Adrenal gland (tissue), 12 donors: ENCODE data around the gene ITCH. TPM values are rescaled to one million over a fixed set of nuclear protein-coding genes. Genes with fewer than 3 reads are reported as not detected.
"Not testable (repeated sequence)": the region's sequence is repeated elsewhere in the genome, so short reads cannot be mapped to it uniquely, and the experiment has no call there.

Source experiments
- DNase-seq, 7 donors: peaks; one replicate each; pipeline ENCODE4 v3.0.0-alpha.2; 2019 to 2020
- H3K27ac ChIP-seq, 5 donors: fragments of 200-600 bp; sonication (generic) in 4 of 5; 1 replicate in 3 of 5; 2 replicates in 2 of 5; pipeline versions ENCODE4 v1.5.1 to v1.8.0; 2016 to 2020; ENCODE audit warnings: mild to moderate bottlenecking in 1 of 5
- H3K27me3 ChIP-seq: fragments of 200-600 bp; 2 replicates; pipeline ENCODE4 v1.8.0; 2021
- H3K36me3 ChIP-seq, 2 donors: fragments of 200-600 bp; replicated peaks in 1 of 2; 1 replicate in 1 of 2; 2 replicates in 1 of 2; pipeline versions ENCODE4 v1.5.1 to v1.8.0; 2018 to 2022
- H3K4me1 ChIP-seq, 2 donors: fragments of 200-600 bp; replicated peaks in 1 of 2; 1 replicate in 1 of 2; 2 replicates in 1 of 2; pipeline versions ENCODE4 v1.5.1 to v1.8.0; 2018 to 2021
- H3K4me3 ChIP-seq, 4 donors: fragments of 200-600 bp; sonication (generic) in 3 of 4; one replicate each; pipeline ENCODE4 v1.5.1; 2016 to 2018
- H3K9me3 ChIP-seq, 3 donors: fragments of 200-600 bp; sonication (generic) in 1 of 3; replicated peaks in 1 of 3; 1 replicate in 2 of 3; 2 replicates in 1 of 3; pipeline versions ENCODE4 v1.5.1 to v1.8.0; 2016 to 2021
- POLR2A ChIP-seq, 2 donors: fragments of 450-650 bp; IDR thresholded peaks; one replicate each; pipeline ENCODE4 v1.6.1; 2017; ENCODE audit warnings: antibody characterized with exemption in 2 of 2, mild to moderate bottlenecking in 2 of 2, moderate library complexity in 1 of 2
- WGBS, 4 donors: extraction: QIAGEN DNeasy Blood & Tissue Kit in 2 of 4; methylation state at CpG; one replicate each; pipeline versions ENCODE4 v1.1.5 to v1.1.7; 2013 to 2017; 5-methylcytosine and 5-hydroxymethylcytosine counted together
- intact Hi-C, 2 donors: fragments of 100-400 bp; cut with DNase I; formaldehyde crosslinking; loops; one replicate each; pipeline versions ENCODE4 v1.14.1 to v1.15.0; 2022 to 2023
- polyA plus RNA-seq, 3 donors: library from polyadenylated mRNA; stranded (reverse); fragments of 200-250 nt in 2 of 3; fragments of 350-450 nt in 1 of 3; fragmentation: Illumina TruSeq in 1 of 3; extraction: RNeasy Lipid Tissue Mini Kit (QIAGEN cat#74804) in 1 of 3; gene quantifications; one replicate each; pipeline ENCODE4 v1.2.3, GENCODE V29; 2013 to 2014
- total RNA-seq, 9 donors: library from RNA; depleted of rRNA in 4 of 9; stranded (reverse); fragments of >200 nt in 4 of 9; fragments of 120-200 nt in 1 of 9; fragmentation: NEBNext Ultra II Directional in 1 of 9; extraction: Animal tissue kit (Norgen Biotek cat#: 25700) in 1 of 9; gene quantifications; one replicate each; pipeline versions ENCODE4 v1.1.0 to v1.2.4, GENCODE V29; 2013 to 2023
- TF ChIP-seq, protein P1 (sequence below), 6 experiments: fragments of 450-650 bp in 4 of 6; fragments of 200-600 bp in 2 of 6; sonication (generic) in 1 of 6; IDR thresholded peaks; 1 replicate in 5 of 6; 2 replicates in 1 of 6; pipeline versions ENCODE4 v1.5.1 to v1.8.0; 2016 to 2021; ENCODE audit warnings: antibody characterized with exemption in 6 of 6, mild to moderate bottlenecking in 2 of 6, moderate library complexity in 1 of 6
- donor health status: healthy with polysubstance abuse.
- donor health status: Bipolar disorder and iron deficiency.
- donor health status: DM: yes; HTN: yes; CAD: no.
- donor health status: DM: no; HTN: no; CAD: no.
- donor health status: DM: no; HTN: no; CAD: no.
- donor health status: DM: yes; HTN: yes; CAD: no.

Gene ITCH
- total and polyA plus RNA-seq, 12 donors: 5.8 to 67.6 (median 52.7) TPM

DNA sequence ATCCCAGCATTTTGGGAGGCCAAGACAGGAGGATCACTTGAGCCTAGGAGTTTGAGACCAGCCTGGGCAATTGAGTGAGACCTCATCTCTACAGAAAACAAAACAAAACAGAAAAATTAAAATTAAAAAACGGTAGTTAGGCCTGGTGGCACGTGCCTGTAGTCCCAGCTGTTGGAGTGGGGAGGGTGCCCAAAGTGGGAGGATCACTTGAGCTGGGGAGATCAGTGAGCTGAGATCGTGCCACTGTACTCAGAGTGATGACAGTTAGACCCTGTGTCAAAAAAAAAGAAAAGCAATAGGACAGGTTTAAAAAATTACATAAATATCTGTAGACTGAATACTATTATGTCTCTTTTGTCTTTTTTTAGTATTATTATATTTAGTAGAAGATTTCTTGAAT lies 64.3 kb downstream of the ITCH start:
- Histone ChIP-seq H3K27me3 (no peaks in the 10 kb centered on the region), H3K9me3 (no peaks in the 10 kb centered on the region), H3K27ac (no peak overlapping the region), H3K36me3 (peaks cover 0 to 23% of the 10 kb centered on the region in 2 donors), H3K4me1 (no peaks in the 10 kb centered on the region), H3K4me3 (no peak overlapping the region)
- WGBS, 4 donors: 66 to 81% (median 76%) methylated on average over 3 of the region's 3 CpGs
- DNase-seq: no peak
- TF ChIP-seq, protein P1, sequence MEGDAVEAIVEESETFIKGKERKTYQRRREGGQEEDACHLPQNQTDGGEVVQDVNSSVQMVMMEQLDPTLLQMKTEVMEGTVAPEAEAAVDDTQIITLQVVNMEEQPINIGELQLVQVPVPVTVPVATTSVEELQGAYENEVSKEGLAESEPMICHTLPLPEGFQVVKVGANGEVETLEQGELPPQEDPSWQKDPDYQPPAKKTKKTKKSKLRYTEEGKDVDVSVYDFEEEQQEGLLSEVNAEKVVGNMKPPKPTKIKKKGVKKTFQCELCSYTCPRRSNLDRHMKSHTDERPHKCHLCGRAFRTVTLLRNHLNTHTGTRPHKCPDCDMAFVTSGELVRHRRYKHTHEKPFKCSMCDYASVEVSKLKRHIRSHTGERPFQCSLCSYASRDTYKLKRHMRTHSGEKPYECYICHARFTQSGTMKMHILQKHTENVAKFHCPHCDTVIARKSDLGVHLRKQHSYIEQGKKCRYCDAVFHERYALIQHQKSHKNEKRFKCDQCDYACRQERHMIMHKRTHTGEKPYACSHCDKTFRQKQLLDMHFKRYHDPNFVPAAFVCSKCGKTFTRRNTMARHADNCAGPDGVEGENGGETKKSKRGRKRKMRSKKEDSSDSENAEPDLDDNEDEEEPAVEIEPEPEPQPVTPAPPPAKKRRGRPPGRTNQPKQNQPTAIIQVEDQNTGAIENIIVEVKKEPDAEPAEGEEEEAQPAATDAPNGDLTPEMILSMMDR (IDR thresholded peaks at IDR 0.05): no peak
- TF ChIP-seq POLR2A (IDR thresholded peaks at IDR 0.05): no peak
- intact Hi-C loops: no loop called here

DNA sequence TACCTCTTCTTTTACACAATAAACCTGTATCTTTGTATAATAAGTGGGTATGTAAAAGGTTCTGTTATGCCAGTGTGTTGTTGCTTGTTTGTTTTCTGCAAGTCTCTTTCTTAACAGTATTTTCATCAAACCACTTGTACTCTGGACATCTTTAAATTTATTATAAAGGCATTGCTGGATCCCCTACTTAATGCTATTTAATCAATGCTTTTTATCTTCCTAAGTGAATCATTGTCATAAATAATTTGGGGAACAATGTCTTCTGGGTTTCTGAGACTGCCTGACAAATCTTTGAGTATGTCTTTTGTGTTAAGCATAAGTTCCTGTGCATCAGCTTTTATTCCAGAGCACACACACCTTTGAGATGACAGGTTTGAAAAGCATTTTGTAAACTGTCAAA lies 64.7 kb downstream of the ITCH start:
- H3K36me3 ChIP-seq: peaks cover 0 to 23% of the 10 kb centered on the region in 2 donors
- H3K4me3 ChIP-seq: no peak overlapping the region
- intact Hi-C loops: no loop called here
- no peak for DNase-seq
- no peak overlapping the region for H3K27ac ChIP-seq
- no peaks in the 10 kb centered on the region for H3K9me3 ChIP-seq
- H3K4me1 ChIP-seq: no peaks in the 10 kb centered on the region
- no peaks in the 10 kb centered on the region for H3K27me3 ChIP-seq
- TF ChIP-seq, protein P1 (IDR thresholded peaks at IDR 0.05): no peak
- TF ChIP-seq POLR2A (IDR thresholded peaks at IDR 0.05): no peak

DNA sequence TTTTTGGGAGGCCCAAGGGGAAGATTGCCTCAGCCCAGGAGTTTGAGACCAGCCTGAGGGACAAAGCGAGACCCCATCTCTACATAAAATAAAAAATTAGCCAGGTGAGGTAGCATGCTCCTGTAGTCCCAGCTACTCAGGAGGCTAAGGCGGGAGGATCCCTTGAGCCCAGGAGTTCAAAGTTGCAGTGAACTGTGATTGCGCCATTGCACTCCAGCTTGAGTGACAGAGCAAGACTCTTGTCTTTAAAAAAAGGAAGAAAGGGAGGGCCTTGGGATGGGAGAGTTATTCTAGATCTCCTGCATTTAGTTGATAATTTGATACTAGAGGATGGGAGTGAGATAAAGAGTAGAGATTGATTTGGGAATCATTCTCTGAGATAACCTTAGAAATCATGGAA lies 68.1 kb downstream of the ITCH start:
- WGBS, 4 donors: 94 to 100% (median 97%) methylated on average over 3 of the region's 3 CpGs
- Histone ChIP-seq H3K36me3 (peaks cover 0 to 3% of the 10 kb centered on the region in 2 donors), H3K27ac (no peak overlapping the region), H3K4me3 (no peak overlapping the region), H3K4me1 (no peaks in the 10 kb centered on the region), H3K9me3 (no peaks in the 10 kb centered on the region), H3K27me3 (no peaks in the 10 kb centered on the region)
- DNase-seq: no peak
- TF ChIP-seq, protein P1 (IDR thresholded peaks at IDR 0.05): no peak
- TF ChIP-seq POLR2A (IDR thresholded peaks at IDR 0.05): no peak
- intact Hi-C loops: no loop called here

DNA sequence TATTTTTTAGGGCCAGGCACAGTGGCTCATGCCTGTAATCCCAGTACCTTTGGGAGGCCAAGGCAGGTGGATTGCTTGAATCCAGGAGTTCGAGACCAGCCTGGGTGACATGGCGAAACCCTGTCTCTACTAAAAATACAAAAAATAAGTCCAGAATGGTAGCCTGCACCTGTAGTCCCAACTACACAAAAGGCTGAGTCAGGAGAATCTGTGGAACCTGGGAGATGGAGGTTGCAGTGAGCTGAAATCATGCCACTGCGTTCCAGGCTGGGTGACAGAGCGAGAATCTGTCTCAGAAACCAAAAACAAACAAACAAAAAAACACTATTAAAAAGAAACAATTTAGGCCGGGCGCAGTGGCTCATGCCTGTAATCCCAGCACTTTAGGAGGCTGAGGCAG lies 69.6 kb downstream of the ITCH start:
- H3K27ac ChIP-seq, H3K4me1 ChIP-seq, H3K9me3 ChIP-seq, DNase-seq, H3K36me3 ChIP-seq, H3K4me3 ChIP-seq, H3K27me3 ChIP-seq, intact Hi-C loops: not testable (repeated sequence)
- 95 to 99% (median 97%) methylated on average over 6 of the region's 6 CpGs for WGBS, 4 donors

DNA sequence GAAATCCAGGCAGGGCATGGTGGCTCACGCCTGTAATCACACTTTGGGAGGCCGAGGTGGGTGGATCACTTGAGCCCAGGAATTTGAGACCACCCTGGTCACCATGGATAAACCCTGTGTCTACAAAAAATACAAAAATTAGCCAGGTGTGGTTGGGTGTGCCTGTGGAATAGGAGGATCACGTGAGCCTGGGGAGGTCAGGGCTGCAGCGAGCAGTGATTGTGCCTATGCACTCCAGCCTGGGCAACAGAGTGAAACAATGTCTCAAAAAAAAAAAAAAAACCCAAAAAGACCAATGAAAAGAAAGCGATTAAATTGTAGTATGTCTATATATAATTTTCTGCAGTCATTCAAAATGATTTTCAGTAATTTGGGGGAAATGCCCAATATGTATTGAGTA lies 70.3 kb downstream of the ITCH start:
- Histone ChIP-seq H3K4me3 (no peak overlapping the region), H3K27ac (no peak overlapping the region), H3K4me1 (no peaks in the 10 kb centered on the region), H3K36me3 (peaks cover 0 to 6% of the 10 kb centered on the region in 2 donors), H3K9me3 (no peaks in the 10 kb centered on the region), H3K27me3 (no peaks in the 10 kb centered on the region)
- TF ChIP-seq, protein P1 (IDR thresholded peaks at IDR 0.05): no peak
- no peak for TF ChIP-seq POLR2A (IDR thresholded peaks at IDR 0.05)
- intact Hi-C loops: no loop called here
- WGBS, 4 donors: 98 to 100% (median 99%) methylated on average over 5 of the region's 5 CpGs
- DNase-seq: no peak
